PFSK-1 (cell line): ENCODE data around the gene ANKRD9.

ENCODE experiments used
- REST ChIP-seq, 2 experiments: IDR thresholded peaks; 2 replicates each; pipeline versions ENCODE4 v1.6.1 to v1.8.0; 2011 to 2012; ENCODE audit warnings: low read depth in 2 of 2, low read length in 2 of 2, control low read depth in 1 of 2, inconsistent platforms in 1 of 2, mild to moderate bottlenecking in 1 of 2, moderate library complexity in 1 of 2; ENCODE audit not compliant: insufficient read depth in 1 of 2
- SIN3A ChIP-seq: IDR thresholded peaks from 2 replicates; pipeline ENCODE4 v1.6.1; 2012; ENCODE audit warnings: mild to moderate bottlenecking, low read length, moderate library complexity, borderline replicate concordance; ENCODE audit not compliant: insufficient read depth

GRCh38 chr14:102544747-102545460, 35.3 kb upstream of the ANKRD9 start:
- TF ChIP-seq SIN3A: no peak
- TF ChIP-seq REST (IDR thresholded peaks at IDR 0.05; ENCODE audit: insufficient read depth in 1 of 2, low read depth in 2 of 2, low read length in 2 of 2): no peak
